HUES6 (cell line): ENCODE data around the gene GOLGA8A.
"Not testable (repeated sequence)": the region's sequence is repeated elsewhere in the genome, so short reads cannot be mapped to it uniquely, and the experiment has no call there.

Experiments used
- H3K27ac ChIP-seq: 2 replicates; pipeline ENCODE4 v1.7.0; 2013; ENCODE audit warnings: low read depth, mild to moderate bottlenecking, low read length, inconsistent platforms
- H3K27me3 ChIP-seq: 2 replicates; pipeline ENCODE4 v1.6.1; 2013; ENCODE audit warnings: low read length; ENCODE audit not compliant: control insufficient read depth, insufficient read depth
- H3K36me3 ChIP-seq: 2 replicates; pipeline ENCODE4 v1.6.1; 2013; ENCODE audit warnings: low read length; ENCODE audit not compliant: control insufficient read depth, insufficient read depth
- H3K4me1 ChIP-seq: 2 replicates; pipeline ENCODE4 v1.6.1; 2013; ENCODE audit warnings: low read length; ENCODE audit not compliant: control insufficient read depth, insufficient read depth
- H3K4me3 ChIP-seq: 2 replicates; pipeline ENCODE4 v1.5.1; 2013; ENCODE audit warnings: low read depth, low read length
- H3K9ac ChIP-seq: one replicate; pipeline ENCODE4 v1.6.1; 2013; ENCODE audit warnings: mild to moderate bottlenecking, low read length
- H3K9me3 ChIP-seq: 2 replicates; pipeline ENCODE4 v1.6.1; 2013; ENCODE audit warnings: low read depth, low read length; ENCODE audit not compliant: control insufficient read depth, insufficient read depth

The GOLGA8A gene

GRCh38 chr15:34409511-34409910 is 28.1 kb downstream of the GOLGA8A start:
- H3K4me1 ChIP-seq, H3K4me3 ChIP-seq, H3K27me3 ChIP-seq, H3K27ac ChIP-seq, H3K9me3 ChIP-seq, H3K36me3 ChIP-seq, H3K9ac ChIP-seq: not testable (repeated sequence)

GRCh38 chr15:34408973-34409372 is 28.6 kb downstream of the GOLGA8A start:
- not testable (repeated sequence) for H3K27me3 ChIP-seq, H3K4me1 ChIP-seq, H3K27ac ChIP-seq, H3K36me3 ChIP-seq, H3K4me3 ChIP-seq, H3K9ac ChIP-seq, H3K9me3 ChIP-seq

DNA sequence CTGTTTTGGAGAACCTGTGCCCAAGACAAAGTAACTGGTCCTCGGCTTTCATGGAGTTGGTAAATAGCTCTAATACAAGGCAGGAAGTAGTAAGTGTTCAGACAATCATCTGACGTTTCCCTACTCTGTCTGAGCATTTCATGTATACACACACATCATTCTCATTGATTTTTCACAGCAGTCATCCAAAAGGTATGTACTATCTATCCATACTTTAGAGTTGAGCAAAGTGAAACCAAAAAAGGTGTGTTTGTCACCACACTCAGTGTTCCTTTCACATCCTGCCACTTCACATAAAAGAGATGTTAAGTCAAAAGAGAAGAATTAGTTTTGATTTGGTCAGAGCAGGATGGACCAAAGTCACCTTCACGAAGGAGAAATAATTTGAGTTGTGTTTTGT is 33.7 kb downstream of the GOLGA8A start:
- H3K9ac ChIP-seq, H3K36me3 ChIP-seq, H3K27me3 ChIP-seq: not testable (repeated sequence)

GRCh38 chr15:34403160-34403598 is 34.4 kb downstream of the GOLGA8A start:
- not testable (repeated sequence) for H3K9me3 ChIP-seq

More for the DNA sequence above, 33.7 kb downstream of the GOLGA8A start:
- H3K4me3 ChIP-seq, H3K9me3 ChIP-seq, H3K4me1 ChIP-seq, H3K27ac ChIP-seq: not testable (repeated sequence)

GRCh38 chr15:34397637-34398259 is 39.9 kb downstream of the GOLGA8A start:
- not testable (repeated sequence) for H3K4me3 ChIP-seq, H3K9ac ChIP-seq, H3K4me1 ChIP-seq, H3K9me3 ChIP-seq, H3K27ac ChIP-seq, H3K36me3 ChIP-seq, H3K27me3 ChIP-seq

More at GRCh38 chr15:34403160-34403598, 34.4 kb downstream of the GOLGA8A start:
- H3K27ac ChIP-seq, H3K4me1 ChIP-seq, H3K9ac ChIP-seq, H3K36me3 ChIP-seq, H3K4me3 ChIP-seq, H3K27me3 ChIP-seq: not testable (repeated sequence)

GRCh38 chr15:34392981-34393380 is 44.6 kb downstream of the GOLGA8A start:
- H3K27ac ChIP-seq, H3K27me3 ChIP-seq, H3K9ac ChIP-seq, H3K9me3 ChIP-seq, H3K4me1 ChIP-seq, H3K4me3 ChIP-seq, H3K36me3 ChIP-seq: not testable (repeated sequence)

DNA sequence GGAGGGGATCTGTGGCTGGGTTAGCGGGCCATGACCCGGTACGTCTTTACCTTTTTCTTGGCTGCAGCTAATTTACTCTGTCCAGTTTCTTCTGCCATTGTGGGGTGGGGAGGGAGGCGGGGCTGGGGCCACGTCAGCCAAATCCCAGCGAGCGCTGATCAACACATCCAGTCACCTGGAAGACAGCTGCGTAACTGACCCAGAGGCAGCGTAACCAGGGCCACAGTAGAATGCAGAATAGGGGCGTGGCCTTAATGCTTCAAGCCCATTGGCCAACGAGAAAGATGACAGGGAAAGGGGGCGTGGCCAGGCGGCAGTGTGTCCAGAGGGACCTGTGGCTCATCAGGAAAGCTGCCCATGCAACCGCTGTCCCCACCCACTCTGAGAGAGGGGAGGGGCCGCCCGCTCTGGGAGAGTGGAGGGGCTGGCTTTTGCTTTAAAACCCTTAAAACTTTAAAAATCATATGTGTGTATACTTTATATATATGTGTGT is 48.0 kb downstream of the GOLGA8A start:
- not testable (repeated sequence) for H3K27me3 ChIP-seq, H3K4me1 ChIP-seq, H3K36me3 ChIP-seq, H3K27ac ChIP-seq, H3K9me3 ChIP-seq, H3K4me3 ChIP-seq, H3K9ac ChIP-seq
